HG03159 (cell line): ENCODE data around the gene CCDC169.

Source experiments
- ATAC-seq: cut with Tn5 transposase; IDR thresholded peaks from one replicate; pipeline ENCODE4 v1.9.1; 2021; ENCODE audit warnings: mild to moderate bottlenecking, moderate library complexity; ENCODE audit not compliant: unreplicated experiment

The CCDC169 gene

GRCh38 chr13:36244990-36245389, 52.6 kb downstream of the CCDC169 start:
- ATAC-seq, result no peak

- no peak for ATAC-seq
These were observed 53.5 kb downstream of the CCDC169 start for GRCh38 chr13:36244073-36244472.

GRCh38 chr13:36242761-36243160, 54.9 kb downstream of the CCDC169 start:
- no peak for ATAC-seq

- no peak for ATAC-seq
These were observed 66.4 kb downstream of the CCDC169 start for GRCh38 chr13:36231236-36231635.

DNA sequence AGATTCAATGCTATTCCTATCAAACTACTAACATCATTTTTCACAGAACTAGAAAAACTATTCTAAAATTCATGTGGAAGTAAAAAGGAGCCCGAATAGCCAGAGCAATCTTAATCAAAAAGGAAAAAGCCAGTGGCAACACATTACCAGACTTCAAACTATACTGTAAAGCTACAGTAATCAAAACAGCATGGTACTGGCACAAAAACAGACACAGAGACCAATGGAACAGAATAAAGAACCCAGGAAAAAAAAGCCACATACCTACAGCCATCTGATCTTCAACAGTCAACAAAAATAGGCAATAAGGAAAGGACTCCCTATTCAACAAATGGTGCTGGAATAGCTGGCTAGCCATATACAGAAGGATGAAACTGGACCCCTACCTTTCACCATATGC, 72.9 kb downstream of the CCDC169 start:
- no peak for ATAC-seq

DNA sequence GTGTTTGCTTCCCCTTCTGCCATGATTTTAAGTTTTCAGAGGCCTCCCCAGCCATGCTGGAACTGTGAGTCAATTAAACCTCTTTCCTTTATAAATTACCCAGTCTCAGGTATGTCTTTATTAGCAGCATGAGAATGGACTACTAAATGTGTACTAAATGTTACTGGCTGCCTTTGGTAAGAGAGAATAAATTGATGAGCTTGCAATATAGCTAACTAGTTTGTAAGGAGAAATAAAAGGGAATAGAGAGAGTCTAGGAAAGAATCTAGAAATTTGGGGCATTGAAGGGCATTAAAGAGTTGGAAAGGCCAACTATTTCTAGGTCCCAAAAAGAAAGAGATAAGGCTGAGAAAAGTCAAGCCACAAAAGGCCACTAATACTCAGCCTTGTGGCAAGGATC, 77.7 kb downstream of the CCDC169 start:
- ATAC-seq, result no peak

DNA sequence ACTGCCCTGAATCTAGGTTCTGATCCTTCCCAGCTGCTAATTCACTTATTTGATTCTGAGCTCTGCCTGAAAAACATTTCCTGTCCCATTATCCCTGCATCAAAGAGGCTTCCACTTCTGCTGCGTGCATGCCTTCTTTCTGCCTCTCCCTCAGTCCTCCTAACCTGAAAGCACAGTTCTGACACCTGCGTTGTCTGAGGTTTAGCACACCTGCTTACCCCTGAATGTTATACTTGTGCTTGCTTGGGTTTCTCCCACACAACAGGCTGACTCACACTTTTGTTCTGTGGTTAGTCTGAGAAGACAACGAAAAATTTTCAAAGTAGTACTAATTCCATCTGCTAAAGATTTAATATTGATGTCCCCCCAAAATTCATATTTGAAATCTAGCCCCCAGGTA, 80.2 kb downstream of the CCDC169 start:
- ATAC-seq, result no peak

DNA sequence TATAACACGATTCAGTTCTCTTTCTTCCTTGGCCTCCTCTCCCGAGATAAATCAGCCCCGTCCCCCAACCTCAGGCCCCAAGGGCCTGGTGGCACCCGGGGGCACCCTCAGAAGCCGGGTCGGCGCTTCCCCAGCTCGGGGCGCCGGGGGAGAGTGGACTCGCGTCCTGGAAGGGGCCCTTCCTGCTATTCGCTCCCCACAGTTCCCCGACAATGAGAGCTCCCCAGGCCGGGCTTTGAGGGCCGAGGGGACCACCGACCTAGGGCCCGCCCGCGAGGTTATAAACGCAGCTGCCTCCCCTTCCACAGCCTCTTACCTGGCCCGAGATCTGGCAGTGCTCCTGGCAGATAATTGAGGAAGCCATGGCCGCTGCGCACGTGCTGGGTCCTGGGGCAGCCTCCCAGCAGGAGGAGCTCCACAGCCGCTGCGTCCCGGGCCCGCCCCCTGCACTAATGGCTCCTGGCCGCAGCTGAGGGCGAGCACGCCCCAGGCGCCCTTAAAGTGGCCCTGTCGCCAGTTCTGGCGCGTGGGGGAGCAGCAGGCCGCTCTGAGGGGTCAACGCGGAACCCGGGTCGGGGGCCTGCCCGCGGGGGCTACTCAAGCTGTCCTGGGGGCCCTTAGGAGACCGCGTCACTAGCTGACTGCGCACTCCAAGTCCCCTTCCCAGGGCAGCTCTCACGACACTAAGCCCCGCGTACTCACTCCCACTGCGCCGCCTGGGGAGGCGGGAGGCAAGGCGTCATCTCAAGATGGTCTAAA, 83.3 kb downstream of the CCDC169 start, which contains the start of gene SOHLH2:
Gene SOHLH2, minus strand, starts transcription at position 394 of the 759 bp plus-strand sequence. Its CDS starts 30 bp downstream, at position 364.
- no peak for ATAC-seq

DNA sequence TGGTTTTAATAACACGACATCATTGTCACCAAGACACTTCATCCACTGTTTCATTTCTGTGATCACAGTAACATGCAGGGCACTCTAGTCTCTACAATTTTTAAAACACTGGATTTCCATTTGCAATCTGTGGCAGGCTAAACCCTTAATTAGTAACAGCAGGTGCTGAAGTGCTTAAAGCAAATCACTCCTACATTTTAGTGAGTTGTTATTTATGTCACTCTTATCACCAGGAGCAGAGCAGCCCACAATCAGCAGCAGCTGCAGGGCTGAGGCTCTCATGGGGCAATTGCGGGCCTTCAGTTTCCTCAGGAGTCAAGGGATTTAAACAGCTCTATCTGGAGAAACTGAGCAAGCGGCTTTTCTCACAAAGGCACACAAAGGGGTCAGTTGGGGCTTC, 84.8 kb downstream of the CCDC169 start:
- no peak for ATAC-seq

- no peak for ATAC-seq
These were observed 86.0 kb downstream of the CCDC169 start for GRCh38 chr13:36211567-36211966.

DNA sequence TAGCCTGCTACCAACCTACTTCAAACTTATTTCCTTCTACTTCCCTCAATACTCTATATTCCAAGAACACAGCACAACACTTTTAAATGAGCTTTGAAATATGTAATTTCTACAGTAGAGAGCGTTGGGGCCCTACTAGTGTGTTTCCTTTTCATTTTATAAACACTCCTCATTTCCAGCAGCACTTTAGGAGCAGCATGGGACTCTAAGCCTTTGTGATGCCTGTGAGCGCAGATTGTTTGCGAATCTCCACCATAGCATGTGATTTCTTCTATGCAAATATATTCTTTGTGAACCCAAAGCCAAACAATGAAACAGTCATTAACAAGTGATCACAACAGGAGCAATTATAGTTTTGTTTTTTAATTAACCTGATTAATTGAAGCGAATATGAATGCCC, 86.9 kb downstream of the CCDC169 start:
- no peak for ATAC-seq

DNA sequence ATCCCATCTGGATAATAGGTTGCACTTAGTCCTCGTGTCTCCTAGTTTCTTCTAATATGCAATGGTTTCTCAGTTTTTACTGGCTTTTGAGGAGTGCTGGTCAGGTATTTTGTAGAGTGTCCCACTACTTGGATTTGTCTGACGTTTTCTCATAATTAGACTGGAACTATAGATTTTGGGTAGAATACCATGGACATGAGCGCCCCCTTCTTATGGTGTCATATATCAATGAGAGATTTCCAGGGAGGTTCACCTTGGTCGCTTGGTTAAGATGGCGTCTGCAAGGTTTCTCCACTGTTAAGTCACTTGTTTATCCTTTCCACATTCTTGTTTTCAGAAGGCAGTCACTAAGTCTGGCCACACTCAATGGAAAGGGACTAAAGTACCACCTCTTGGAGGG, 89.9 kb downstream of the CCDC169 start:
- ATAC-seq, result no peak

GRCh38 chr13:36193151-36193855, 104.3 kb downstream of the CCDC169 start:
- ATAC-seq, result no peak

DNA sequence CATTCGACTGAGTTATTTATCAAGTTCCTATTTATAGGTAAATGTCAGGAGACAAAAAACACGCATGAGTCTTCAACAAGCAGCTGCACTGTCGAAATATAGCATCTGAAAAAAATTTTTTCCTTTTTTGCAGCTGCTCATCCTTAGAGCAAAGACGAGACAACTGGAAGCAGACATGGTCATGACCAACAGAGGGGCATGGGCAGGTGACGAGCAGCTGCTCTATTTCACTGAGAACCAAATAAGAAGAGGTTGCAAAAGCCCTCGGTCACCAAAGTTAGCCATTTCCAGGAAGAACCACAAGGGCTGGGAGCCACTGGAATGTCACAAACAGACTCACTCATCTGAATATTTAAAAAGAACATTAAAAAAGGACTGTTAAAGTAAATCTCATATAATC, 105.4 kb downstream of the CCDC169 start:
- no peak for ATAC-seq

DNA sequence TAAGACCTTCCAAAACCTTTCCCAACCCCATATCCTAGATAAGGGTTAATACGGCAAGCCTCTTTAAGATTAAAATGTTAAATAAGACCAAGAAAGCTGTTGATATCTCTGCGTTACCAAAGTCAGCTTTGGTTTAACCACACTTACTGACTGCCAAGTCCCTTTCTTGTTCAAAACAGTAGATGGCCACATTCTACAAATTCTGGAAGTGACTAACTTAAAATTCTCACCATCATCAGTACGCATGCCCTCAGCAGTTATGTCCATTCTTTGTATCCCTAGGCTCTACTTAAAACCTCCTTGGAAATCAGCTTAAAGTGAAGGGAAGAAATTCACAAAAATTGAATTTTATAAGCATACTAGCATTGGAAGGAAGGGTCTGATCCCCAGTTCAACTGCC, 106.8 kb downstream of the CCDC169 start:
- no peak for ATAC-seq

DNA sequence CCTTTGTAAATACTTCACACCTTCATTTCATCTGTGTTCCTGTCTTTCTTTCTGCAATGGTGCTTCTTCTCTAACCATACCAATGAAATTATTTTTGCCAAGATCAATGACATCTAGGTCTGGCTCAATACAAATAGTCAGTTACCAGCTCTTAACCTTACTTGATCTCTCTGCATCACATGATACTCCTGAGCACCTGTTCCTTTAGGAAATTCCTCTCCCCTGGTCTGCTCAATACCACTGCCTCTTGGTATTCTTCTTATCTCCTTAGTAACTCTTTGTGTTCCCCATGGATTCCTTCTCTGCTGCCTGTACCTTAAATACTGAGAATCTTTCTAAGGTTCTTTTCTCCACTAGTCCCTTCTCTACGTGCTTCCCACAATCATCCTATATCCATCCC, 109.2 kb downstream of the CCDC169 start:
- ATAC-seq, result no peak

DNA sequence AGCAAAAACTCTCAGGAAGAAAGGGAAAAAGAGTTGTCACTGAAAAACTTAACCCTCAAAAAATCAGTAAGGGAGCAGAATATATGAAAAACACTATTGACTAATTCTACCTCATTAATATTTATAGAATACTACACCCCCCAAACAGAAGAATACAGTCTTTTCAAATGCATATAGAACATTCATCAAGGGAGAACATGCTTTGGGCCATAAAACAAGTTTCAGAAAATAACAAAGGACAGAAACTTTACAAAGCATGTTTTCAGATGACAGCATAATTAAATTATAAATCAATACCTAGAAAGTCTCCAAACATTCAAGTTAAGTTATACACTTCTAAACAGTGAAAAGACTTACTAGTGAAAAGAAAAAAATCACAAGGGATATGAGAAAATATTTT, 113.7 kb downstream of the CCDC169 start:
- ATAC-seq, result no peak
